GM19372 (cell line): ENCODE measurements around the gene N4BP2L1.
"Not testable (repeated sequence)": the region's sequence is repeated elsewhere in the genome, so short reads cannot be mapped to it uniquely, and the experiment has no call there.

Experiments used
- ATAC-seq: cut with Tn5 transposase; IDR thresholded peaks from one replicate; pipeline ENCODE4 v1.9.1; 2021; ENCODE audit warnings: mild to moderate bottlenecking, low read depth, moderate library complexity; ENCODE audit not compliant: unreplicated experiment

The N4BP2L1 gene

DNA sequence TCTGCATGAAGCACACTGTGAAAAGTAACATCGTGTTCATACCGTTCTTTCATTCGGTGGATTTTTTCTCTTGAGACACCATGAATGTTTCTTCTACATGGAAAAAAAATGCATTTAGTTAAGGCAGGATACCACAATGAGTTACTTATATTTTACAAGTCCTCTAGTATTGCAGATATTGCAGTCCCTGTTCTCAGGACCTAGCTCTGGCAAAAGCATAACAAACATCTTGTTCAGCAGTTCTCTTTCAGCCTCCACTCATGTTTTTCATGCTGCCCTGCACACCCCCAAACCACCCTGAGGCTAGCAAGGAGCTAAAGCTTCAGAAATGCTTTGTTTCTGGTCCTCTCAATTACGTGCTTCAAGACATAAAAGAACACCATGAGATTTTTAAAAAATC lies 24.8 kb downstream of the N4BP2L1 start:
- no peak for ATAC-seq

DNA sequence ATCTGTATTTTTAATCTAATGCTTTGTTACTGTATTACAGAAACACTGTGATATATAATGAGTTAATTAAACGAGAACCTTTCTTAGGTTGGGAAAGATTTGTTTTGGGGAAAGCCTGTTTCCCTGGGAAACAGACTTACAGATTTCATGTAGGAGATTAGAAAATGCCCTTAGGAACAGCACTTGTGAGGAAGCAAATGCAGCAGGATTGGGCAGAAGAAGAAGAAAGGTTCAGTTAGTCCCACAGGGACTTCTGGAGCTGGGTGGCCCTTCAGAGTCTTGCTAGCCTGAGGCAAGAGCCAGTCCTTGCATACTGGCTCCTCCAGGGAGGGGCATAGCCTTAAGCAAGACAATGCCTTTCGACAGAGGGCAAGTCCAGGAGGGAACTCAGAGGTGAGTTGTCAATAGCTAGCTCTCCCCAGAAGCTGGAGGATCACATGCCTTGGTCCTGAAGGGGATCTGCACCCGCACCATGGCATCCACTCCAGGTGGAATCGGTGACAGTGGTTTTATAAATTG lies 36.8 kb downstream of the N4BP2L1 start:
- no peak for ATAC-seq

DNA sequence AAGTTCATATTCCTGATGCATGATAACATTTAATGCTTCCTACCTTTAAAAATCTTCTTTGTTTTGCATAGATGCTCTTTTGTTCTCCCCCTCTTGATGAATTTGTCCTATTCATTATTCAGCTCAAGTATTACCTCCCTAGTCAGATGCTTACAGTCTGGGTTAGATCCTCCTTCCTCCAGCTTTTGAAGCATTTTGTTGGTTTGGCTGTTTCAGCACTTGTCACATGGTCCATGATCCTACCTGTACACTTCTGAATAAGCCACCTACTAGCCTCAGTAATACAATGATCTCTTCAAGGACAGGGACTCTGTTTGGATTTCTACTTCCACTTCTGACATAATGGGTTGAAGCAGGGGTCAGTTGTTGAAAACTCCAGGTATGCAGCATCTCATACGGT lies 37.4 kb downstream of the N4BP2L1 start:
- no peak for ATAC-seq

DNA sequence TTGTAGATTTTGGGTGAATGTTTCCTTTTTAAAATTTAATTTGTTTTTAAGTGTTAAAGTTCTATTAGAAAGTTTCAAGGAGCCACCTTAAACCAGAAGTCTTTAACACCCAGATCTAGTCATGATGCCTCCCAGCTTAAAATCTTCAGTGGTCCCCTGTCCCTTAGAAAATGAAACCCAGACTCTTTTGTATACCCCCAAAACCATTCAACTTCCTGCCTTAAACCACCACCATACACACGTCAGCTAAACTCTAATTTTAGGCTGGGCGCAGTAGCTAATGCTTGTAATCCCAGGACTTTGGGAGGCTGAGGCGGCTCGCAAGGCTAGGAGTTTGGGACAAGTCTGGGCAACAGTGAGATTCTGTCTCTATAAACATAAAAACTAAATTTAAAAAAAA lies 37.9 kb downstream of the N4BP2L1 start:
- no peak for ATAC-seq

DNA sequence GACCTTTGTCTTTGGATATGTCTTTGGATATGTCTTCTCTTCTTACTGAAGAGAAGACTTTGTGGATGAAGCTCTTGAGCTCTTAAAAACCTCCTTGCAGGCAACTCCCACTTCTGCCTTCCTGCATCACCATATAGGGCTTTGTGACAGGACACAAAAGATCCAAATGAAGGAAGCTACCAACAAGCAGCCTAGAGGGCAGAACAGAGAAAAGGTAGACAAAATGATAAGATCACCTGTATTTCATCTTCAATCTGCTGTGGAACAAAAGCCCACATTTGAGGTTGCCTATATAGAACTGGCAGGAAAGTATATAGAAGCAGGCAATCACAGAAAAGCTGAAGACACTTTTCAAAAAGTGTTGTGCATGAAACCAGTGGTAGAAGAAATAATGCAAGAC lies 42.5 kb downstream of the N4BP2L1 start:
- ATAC-seq = no peak

DNA sequence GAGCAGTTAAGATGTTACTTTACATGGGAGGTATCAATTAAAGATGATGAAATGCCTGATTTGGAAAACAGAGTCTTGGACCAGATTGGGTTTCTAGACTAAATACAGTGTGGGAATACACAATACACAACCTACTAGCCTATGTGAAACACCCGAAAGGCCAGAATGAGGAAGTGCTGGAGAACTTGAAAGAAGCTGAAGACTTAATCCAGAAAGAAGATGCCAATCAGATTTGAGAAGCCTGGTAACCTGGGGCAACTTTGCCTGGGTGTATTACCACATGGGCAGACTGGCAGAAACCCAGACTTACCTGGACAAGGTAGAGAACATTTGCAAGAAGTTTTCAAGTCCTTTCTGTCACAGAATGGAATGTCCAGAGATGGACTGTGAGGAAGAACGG lies 43.2 kb downstream of the N4BP2L1 start:
- no peak for ATAC-seq

DNA sequence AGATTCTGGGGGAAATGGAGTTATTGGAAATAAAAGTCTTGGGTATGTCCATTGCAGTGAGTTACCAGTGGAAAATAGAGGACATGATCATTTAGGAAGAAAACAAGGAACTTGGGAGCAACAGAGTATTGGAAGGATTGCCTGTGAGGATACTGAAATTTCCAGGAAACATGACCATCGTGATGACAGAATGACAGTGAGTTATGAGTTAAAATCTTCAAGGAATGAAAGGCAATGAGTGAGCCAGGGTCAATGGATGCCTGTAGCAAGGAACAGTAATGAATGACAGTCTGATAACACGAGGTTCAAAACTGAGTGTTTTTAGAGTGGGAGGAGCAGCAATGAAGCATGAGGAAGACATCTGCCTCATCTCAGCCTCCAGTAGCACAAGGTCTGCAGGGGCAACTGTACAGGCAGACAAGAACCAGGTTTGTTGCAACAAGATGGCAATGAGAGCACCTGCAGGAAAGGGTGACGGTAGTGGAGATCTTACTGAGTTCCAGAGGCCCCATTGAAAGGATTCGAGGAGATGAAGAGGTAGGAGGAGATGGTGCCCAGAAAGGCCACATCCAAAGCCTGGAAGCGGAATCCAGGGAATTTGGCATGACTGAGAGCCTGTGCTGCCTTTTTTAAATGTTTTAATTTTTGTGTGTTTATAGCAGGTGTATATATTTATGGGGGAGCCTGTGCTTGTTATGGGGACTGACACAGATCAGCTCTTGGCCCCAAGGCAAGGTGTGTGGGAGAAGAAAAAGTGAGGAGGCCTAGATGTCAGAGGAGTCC lies 43.9 kb downstream of the N4BP2L1 start:
- ATAC-seq = no peak

DNA sequence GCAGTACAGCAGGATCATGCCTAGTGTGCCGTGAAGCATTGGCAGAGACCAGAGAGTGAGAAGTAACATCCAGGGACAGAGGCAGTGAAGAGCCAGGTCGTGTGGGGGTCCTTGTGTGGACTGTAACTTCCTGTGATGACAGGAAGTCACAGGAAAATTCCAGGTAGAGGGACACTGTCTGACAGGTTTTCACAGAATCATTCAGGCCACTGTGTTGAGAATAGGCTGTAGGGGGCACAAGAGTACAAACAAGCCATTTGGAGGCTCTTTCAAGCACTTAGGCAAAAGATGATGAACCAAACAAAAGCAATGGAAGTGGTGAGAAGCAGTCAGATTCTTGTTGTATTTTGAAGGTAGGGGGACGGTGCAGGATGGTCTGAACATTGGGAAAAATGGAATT lies 46.4 kb downstream of the N4BP2L1 start:
- ATAC-seq = peak; percentile 59

DNA sequence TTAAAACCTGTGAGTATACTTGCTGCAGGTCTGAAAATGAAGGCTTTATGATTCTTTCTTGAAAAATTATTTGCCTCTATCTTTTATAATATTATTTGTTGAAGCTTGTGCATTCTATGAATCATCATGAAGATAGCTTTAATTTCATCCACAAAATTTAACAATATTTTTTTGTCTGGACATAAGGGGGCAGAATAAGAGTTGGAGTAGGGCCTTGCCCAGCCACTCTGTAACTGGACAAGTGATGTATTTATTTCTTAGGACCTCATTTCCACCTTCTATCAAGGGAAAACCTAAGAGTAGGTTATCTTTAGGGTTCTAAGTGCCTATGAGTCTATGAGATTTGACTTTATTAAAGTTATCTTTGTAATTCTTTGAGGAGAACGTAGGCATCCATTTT lies 49.9 kb downstream of the N4BP2L1 start:
- ATAC-seq = no peak

DNA sequence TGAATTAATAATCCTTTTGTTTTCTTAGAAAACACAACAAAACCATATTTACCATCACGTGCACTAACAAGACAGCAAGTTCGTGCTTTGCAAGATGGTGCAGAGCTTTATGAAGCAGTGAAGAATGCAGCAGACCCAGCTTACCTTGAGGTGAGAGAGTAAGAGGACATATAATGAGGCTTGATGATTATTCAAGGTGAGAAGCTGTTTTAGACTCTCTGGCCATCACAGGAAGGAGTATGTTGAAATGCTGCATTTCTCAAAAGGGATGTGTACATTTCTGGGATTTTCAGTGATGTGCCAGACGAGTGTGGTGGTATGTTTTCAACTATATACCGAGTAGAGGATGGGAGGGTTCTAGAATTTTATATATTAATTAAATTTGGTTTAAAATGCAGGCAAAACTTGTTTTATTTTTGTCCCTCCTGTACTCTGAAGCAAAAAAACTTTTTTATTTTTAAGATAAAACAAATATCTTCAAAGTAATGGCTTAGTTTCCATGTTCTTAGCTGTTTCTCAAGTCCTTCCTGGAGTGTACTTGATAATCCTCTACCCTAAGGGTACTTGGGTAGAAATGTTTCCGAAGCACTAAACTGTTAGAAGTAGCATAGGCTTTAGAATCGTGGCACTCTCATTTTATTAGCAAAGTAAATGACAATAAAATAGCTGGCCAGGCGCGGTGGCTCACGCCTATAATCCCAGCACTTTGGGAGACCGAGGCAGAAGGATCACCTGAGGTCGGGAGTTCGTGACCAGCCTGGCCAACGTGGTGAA lies 51.1 kb downstream of the N4BP2L1 start:
- ATAC-seq = no peak

DNA sequence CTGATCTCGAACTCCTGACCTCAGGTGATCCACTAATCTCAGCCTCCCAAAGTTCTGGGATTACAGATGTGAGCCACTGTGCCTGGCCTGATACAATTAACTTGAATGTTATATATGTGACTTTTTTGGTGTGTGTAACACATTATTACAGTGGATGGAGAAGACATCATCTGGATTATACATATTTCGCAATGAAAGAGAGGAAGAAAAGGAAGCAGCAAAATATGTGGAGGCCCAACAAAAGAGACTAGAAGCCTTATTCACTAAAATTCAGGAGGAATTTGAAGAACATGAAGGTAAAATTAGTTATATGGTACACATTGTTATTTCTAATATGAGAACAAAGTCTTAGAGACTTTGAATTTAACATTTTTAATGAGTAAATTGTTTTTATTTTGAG lies 57.1 kb downstream of the N4BP2L1 start:
- ATAC-seq = no peak

DNA sequence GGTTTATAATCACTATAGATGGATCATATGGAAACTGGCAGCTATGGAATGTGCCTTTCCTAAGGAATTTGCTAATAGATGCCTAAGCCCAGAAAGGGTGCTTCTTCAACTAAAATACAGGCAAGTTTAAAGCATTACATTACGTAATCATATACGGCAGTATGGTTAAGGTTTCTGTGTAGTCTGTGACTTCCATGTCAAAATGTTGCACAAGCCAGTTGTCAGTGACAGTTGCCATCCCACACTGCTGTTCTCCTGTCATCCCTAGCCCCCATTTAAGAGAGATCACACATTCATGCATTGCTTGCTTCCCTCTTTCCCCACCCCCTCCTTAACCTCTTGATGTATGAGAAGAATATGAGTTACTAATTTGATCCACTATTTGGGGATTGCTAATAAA lies 65.4 kb downstream of the N4BP2L1 start:
- ATAC-seq = no peak

DNA sequence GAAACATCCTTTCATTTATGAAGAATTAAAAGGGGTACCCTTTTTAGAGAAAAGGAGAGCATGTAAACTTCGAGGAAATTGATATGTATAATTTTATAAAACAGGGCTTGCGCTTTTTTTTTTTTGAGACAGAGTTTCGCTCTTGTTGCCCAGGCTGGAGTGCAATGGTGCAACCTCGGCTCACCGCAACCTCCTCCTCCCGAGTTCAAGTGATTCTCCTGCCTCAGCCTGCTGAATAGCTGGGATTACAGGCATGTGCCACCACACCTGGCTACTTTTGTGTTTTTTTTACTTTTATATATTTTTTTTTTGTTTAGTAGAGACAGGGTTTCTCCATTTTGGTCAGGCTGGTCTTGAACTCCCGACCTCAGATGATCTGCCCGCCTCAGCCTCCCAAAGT lies 72.0 kb downstream of the N4BP2L1 start:
- ATAC-seq = not testable (repeated sequence)

DNA sequence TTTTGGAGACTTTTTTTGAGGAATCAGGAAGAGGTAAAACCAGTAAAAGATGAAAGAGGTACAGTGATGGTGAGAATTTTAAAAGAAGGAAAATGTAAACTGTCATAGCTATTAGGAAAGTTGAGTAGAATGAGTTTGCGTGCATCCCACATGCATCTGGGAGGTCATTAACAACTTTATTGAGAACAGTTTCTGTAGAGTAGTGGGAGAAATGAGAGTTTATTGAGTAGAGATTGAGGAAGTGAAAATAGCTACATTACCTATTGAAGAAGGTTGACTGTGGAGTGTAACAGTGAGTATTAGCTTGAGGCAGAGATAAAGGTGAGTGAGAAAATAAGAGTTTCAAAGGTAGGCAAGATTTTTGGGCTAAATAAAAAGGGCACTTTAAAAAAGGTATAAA lies 73.9 kb downstream of the N4BP2L1 start:
- ATAC-seq = peak; percentile 87

DNA sequence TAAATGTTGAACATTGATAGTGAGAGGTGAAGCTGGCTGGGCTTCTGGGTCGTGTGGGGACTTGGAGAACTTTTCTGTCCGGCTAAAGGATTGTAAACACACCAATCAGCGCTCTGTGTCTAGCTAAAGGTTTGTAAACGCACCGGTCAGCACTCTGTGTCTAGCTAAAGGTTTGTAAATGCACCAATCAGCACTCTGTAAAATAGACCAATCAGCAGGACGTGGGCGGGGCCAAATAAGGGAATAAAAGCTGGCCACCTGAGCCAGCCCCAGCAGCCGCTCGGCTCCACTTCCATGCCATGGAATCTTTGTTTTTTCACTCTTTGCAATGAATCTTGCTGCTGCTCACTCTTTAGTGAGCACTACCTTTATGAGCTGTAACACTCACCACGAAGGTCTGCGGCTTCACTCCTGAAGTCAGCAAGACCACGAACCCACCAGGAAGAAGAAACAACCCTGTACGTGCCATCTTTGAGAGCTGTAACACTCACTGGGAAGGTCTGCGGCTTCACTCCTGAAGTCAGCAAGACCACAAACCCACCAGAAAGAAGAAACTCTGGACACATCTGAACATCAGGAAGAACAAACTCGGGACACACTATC lies 77.0 kb downstream of the N4BP2L1 start:
- ATAC-seq = not testable (repeated sequence)
